GM12878 (cell line): Measurements from ENCODE around the gene PSAP. TPM values are rescaled to one million over a fixed set of nuclear protein-coding genes. Genes with fewer than 3 reads are reported as not detected.

Experiments used
- ATAC-seq: fragments of 200-7000 bp; cut with Tn5 transposase; 3 replicates; pipeline ENCODE4 v1.9.1; 2020; ENCODE audit warnings: mild to moderate bottlenecking, moderate library complexity
- BruUV-seq: library from RNA; stranded (reverse); fragments of 400-500 nt; replicated peaks from 2 replicates; lab custom pipeline; 2021; lab: Mats Ljungman, UMichigan
- CTCF ChIA-PET: fragments of 300-600 bp; sonication (Branson Sonifier 250); formaldehyde crosslinking; extraction: SDS; loops from one replicate; lab custom pipeline; 2021; ENCODE audit warnings: inconsistent platforms; lab: Yijun Ruan, JAX
- POLR2A ChIA-PET: fragments of 350-600 bp; formaldehyde crosslinking; extraction: SDS; loops from one replicate; lab custom pipeline; 2021; ENCODE audit warnings: inconsistent platforms; lab: Charles Lee
- RAD21 ChIA-PET: fragments of 300-600 bp; sonication (Branson Sonifier 250); formaldehyde crosslinking; loops from one replicate; lab custom pipeline; 2023; ENCODE audit warnings: antibody characterized with exemption; ENCODE audit not compliant: unreplicated experiment; lab: Charles Lee
- SMC1A ChIA-PET: fragments of 300-600 bp; sonication (Branson Sonifier 250); formaldehyde crosslinking; loops from one replicate; lab custom pipeline; 2023; ENCODE audit not compliant: unreplicated experiment, uncharacterized antibody; lab: Charles Lee
- DNase-seq: peaks from one replicate; pipeline ENCODE4 v3.0.0-alpha.2; 2011; ENCODE audit warnings: low read depth, low spot score
- FAIRE-seq: peaks from 3 replicates; lab custom pipeline; 2011; peaks lifted over from hg19 to GRCh38; lab: Jason Lieb, UNC
- H2AFZ ChIP-seq: 2 replicates; pipeline ENCODE4 v1.6.0; 2011; ENCODE audit warnings: low read depth, low read length, control low read depth; ENCODE audit not compliant: control insufficient read depth
- H3K27ac ChIP-seq: 2 replicates; pipeline ENCODE4 v1.5.1; 2011; ENCODE audit warnings: control low read depth; ENCODE audit not compliant: control insufficient read depth, insufficient read depth
- H3K27me3 ChIP-seq, 2 experiments: replicated peaks in 1 of 2; 2 replicates each; pipeline versions ENCODE4 v1.6.0 to v1.6.1; 2011; ENCODE audit warnings: low read length in 1 of 2; ENCODE audit not compliant: control insufficient read depth in 2 of 2, insufficient read depth in 2 of 2
- H3K36me3 ChIP-seq, 2 experiments: 2 replicates each; pipeline ENCODE4 v1.5.1; 2011; ENCODE audit warnings: low read length in 1 of 2; ENCODE audit not compliant: control insufficient read depth in 2 of 2, insufficient read depth in 2 of 2
- H3K4me1 ChIP-seq: 2 replicates; pipeline ENCODE4 v1.6.1; 2011; ENCODE audit warnings: mild to moderate bottlenecking, low read length, moderate library complexity, mixed read lengths; ENCODE audit not compliant: control insufficient read depth, insufficient read depth
- H3K4me2 ChIP-seq: 2 replicates; pipeline ENCODE4 v1.6.0; 2011; ENCODE audit warnings: control low read depth; ENCODE audit not compliant: control insufficient read depth, insufficient read depth
- H3K4me3 ChIP-seq: fragments of 200-600 bp; sonication (generic); 2 replicates; pipeline ENCODE4 v1.5.1; 2016
- H3K79me2 ChIP-seq: 2 replicates; pipeline ENCODE4 v1.6.0; 2011; ENCODE audit warnings: low read length; ENCODE audit not compliant: control insufficient read depth, insufficient read depth
- H3K9ac ChIP-seq: 2 replicates; pipeline ENCODE4 v1.8.0; 2011; ENCODE audit warnings: low read length, control low read depth, mixed read lengths; ENCODE audit not compliant: control insufficient read depth, insufficient read depth
- H3K9me3 ChIP-seq: replicated peaks from 3 replicates; pipeline ENCODE4 v1.5.1; 2011; ENCODE audit warnings: mild to moderate bottlenecking, low read length; ENCODE audit not compliant: control insufficient read depth, insufficient read depth
- H4K20me1 ChIP-seq: 2 replicates; pipeline ENCODE4 v1.6.0; 2011; ENCODE audit not compliant: control insufficient read depth, insufficient read depth
- ATF3 ChIP-seq: IDR thresholded peaks from 2 replicates; pipeline ENCODE4 v1.6.1; 2011; ENCODE audit warnings: low read depth, mild to moderate bottlenecking, low read length, moderate library complexity, borderline replicate concordance; ENCODE audit errors: extremely low read depth
- PBX3 ChIP-seq: IDR thresholded peaks from 2 replicates; pipeline ENCODE4 v1.6.1; 2011; ENCODE audit warnings: mild to moderate bottlenecking, low read depth, low read length, moderate library complexity; ENCODE audit not compliant: insufficient replicate concordance
- RB1 ChIP-seq: fragments of 450-650 bp; formaldehyde crosslinking; IDR thresholded peaks from 2 replicates; pipeline ENCODE4 v1.6.1; 2017; ENCODE audit warnings: mild to moderate bottlenecking, borderline replicate concordance
- WGBS: methylation state at CpG from one replicate; pipeline ENCODE4 v1.1.6; 2016; ENCODE audit warnings: low lambda C conversion rate; ENCODE audit not compliant: insufficient replicate concordance, insufficient coverage; ENCODE audit errors: missing lambda C conversion rate; 5-methylcytosine and 5-hydroxymethylcytosine counted together
- in situ Hi-C: fragments of 300-500 bp; cut with MboI; formaldehyde crosslinking; loops from 9 replicates; pipeline ENCODE4 v1.14.3; 2018; ENCODE audit warnings: mixed read lengths
- intact Hi-C: fragments of 100-400 bp; cut with micrococcal nuclease; formaldehyde crosslinking; loops from one replicate; pipeline ENCODE4 v1.14.2; 2022; ENCODE audit not compliant: unreplicated experiment
- polyA plus RNA-seq, 11 experiments: library from polyadenylated mRNA; depleted of rRNA in 4 of 11; unstranded in 6 of 11; stranded (reverse) in 5 of 11; fragments of >200 nt; fragmentation: Nextera tagmentation in 4 of 11; fragmentation: Illumina TruSeq in 1 of 11; extraction: Ambion mirVana in 4 of 11; extraction: Trizol in 1 of 11; gene quantifications; 1 replicate in 1 of 11; 2 replicates in 10 of 11; pipeline versions ENCODE4 v1.2.1 to v1.2.3, GENCODE V29; 2011 to 2016; ENCODE audit warnings: inconsistent platforms in 2 of 11, missing spikeins in 2 of 11, low read depth in 1 of 11
- total RNA-seq, 4 experiments: library from RNA; depleted of rRNA in 3 of 4; stranded (reverse); fragments of >200 nt in 3 of 4; fragmentation: Illumina TruSeq in 1 of 4; extraction: Trizol in 1 of 4; gene quantifications; 2 replicates each; pipeline versions ENCODE4 v1.2.1 to v1.2.3, GENCODE V29; 2013 to 2021

Gene PSAP
- total and polyA plus RNA-seq, 10 of the 15 experiments (the other 5 are each of a cell fraction or from before 2014, with no cell fraction given) = 178 to 336 (median 286) TPM

- Histone ChIP-seq H4K20me1 (no peaks in the 10 kb centered on the region), H3K9ac (no peak overlapping the region), H3K36me3 (no peaks in the 10 kb centered on the region), H3K4me2 (peak overlapping the region; percentile 11; the same call in 1 of the 2 replicates), H3K9me3 (no peaks in the 10 kb centered on the region), H3K27me3 (no peaks in the 10 kb centered on the region), H3K79me2 (peaks cover 16% of the 10 kb centered on the region), H2AFZ (no peak overlapping the region), H3K27ac (no peak overlapping the region), H3K4me1 (peaks cover 38% of the 10 kb centered on the region), H3K4me3 (no peak overlapping the region)
- FAIRE-seq (no peak), ATAC-seq (no peak), DNase-seq (no peak)
- SMC1A ChIA-PET = interaction anchor here (1.0 to 4.6 kb wide), 11 partner anchors 10 to 391 kb away, joined by 3 to 33 read pairs (median 7); no protein-coding TSS in a partner anchor
- RAD21 ChIA-PET = interaction anchor here (0.8 to 4.0 kb wide), 7 partner anchors 10 to 129 kb away, joined by 3 to 53 read pairs (median 4); no protein-coding TSS in a partner anchor
- in situ Hi-C loops = no loop called here
- BruUV-seq = no TSS peak
- 79% methylated on average over 10 of the region's 10 CpGs for WGBS
- intact Hi-C loops = loop anchor here (2.0 kb wide), 2 partner anchors 19 to 73 kb away; no protein-coding TSS in a partner anchor
- POLR2A ChIA-PET = interaction anchor here (0.6 to 1.7 kb wide), 7 partner anchors 10 to 355 kb away, joined by 3 to 6 read pairs (median 3); partner anchors contain the start of gene PSAP
- TF ChIP-seq ATF3 = no peak
- TF ChIP-seq PBX3 = peak; percentile 75
- TF ChIP-seq RB1 = no peak
- CTCF ChIA-PET = interaction anchor here (0.9 to 3.8 kb wide), 9 partner anchors 12 to 129 kb away, joined by 3 to 13 read pairs (median 6); no protein-coding TSS in a partner anchor
Observed at GRCh38 chr10:71767420-71768035, 83.5 kb downstream of the PSAP start.
